HFFc6 (cell line): ENCODE results near the gene BIRC5. TPM values are rescaled to one million over a fixed set of nuclear protein-coding genes. Genes with fewer than 3 reads are reported as not detected.

Experiments used
- DNase-seq: peaks from one replicate; pipeline ENCODE4 v3.0.0-alpha.2; 2018
- H3K27ac Mint-ChIP-seq: 2 replicates; pipeline ENCODE4 v1.8.0; 2020; ENCODE audit warnings: mild to moderate bottlenecking, mixed read lengths
- H3K27me3 Mint-ChIP-seq: 2 replicates; pipeline ENCODE4 v1.8.0; 2021; ENCODE audit warnings: mild to moderate bottlenecking, moderate library complexity, mixed read lengths; ENCODE audit not compliant: insufficient read depth
- H3K36me3 Mint-ChIP-seq: 2 replicates; pipeline ENCODE4 v1.8.0; 2021; ENCODE audit warnings: low read depth, mixed read lengths
- H3K4me1 Mint-ChIP-seq: 2 replicates; pipeline ENCODE4 v1.8.0; 2020; ENCODE audit warnings: low read depth, mixed read lengths
- H3K4me3 Mint-ChIP-seq: 2 replicates; pipeline ENCODE4 v1.8.0; 2020; ENCODE audit warnings: mild to moderate bottlenecking, moderate library complexity, mixed read lengths
- H3K9me3 Mint-ChIP-seq: 2 replicates; pipeline ENCODE4 v1.8.0; 2020; ENCODE audit warnings: mild to moderate bottlenecking, mixed read lengths
- CTCF ChIP-seq: fragments of 200-600 bp; sonication (generic); IDR thresholded peaks from 2 replicates; pipeline ENCODE4 v1.5.0; 2021; ENCODE audit warnings: antibody characterized with exemption, mild to moderate bottlenecking
- total RNA-seq, 6 experiments: library from RNA; stranded (reverse); fragmentation: NEBNext Ultra II Directional; extraction: Animal tissue kit (Norgen Biotek cat#: 25700); gene quantifications; 2 replicates in 1 of 6; 3 replicates in 5 of 6; pipeline ENCODE4 v1.2.3, GENCODE V29; 2021

BIRC5 gene
- total RNA-seq, 6 experiments from 2014 or later: 41.8 to 89.7 (median 83.3) TPM

- H3K9me3 Mint-ChIP-seq: no peaks in the 10 kb centered on the region
- H3K27ac Mint-ChIP-seq: no peak overlapping the region
- no peaks in the 10 kb centered on the region for H3K4me1 Mint-ChIP-seq
- DNase-seq: no peak
- no peak for TF ChIP-seq CTCF
- 0 out of 2 replicates have a peak, but pooled peaks cover 5% of the 10 kb centered on the region for H3K36me3 Mint-ChIP-seq
- H3K4me3 Mint-ChIP-seq: no peak overlapping the region
- H3K27me3 Mint-ChIP-seq: peaks cover 17% of the 10 kb centered on the region
Measured at GRCh38 chr17:78227455-78227916, 13.4 kb downstream of the BIRC5 start.

GRCh38 chr17:78228176-78228575 is 14.1 kb downstream of the BIRC5 start:
- Mint-ChIP-seq H3K36me3 (0 out of 2 replicates have a peak, but pooled peaks cover 5% of the 10 kb centered on the region), H3K9me3 (no peaks in the 10 kb centered on the region), H3K27me3 (peaks cover 24% of the 10 kb centered on the region), H3K27ac (no peak overlapping the region), H3K4me3 (no peak overlapping the region), H3K4me1 (no peaks in the 10 kb centered on the region)
- no peak for TF ChIP-seq CTCF
- DNase-seq: no peak

- Mint-ChIP-seq H3K9me3 (no peaks in the 10 kb centered on the region), H3K4me1 (no peaks in the 10 kb centered on the region), H3K36me3 (no peaks in the 10 kb centered on the region), H3K4me3 (no peak overlapping the region), H3K27me3 (peaks cover 33% of the 10 kb centered on the region), H3K27ac (no peak overlapping the region)
- no peak for TF ChIP-seq CTCF
- no peak for DNase-seq
Measured at GRCh38 chr17:78230252-78230962, 16.4 kb downstream of the BIRC5 start.

- no peak within 1 kb of the TSS for H3K4me3 Mint-ChIP-seq
- no peaks in the 10 kb centered on the region for H3K36me3 Mint-ChIP-seq
- H3K27me3 Mint-ChIP-seq: peaks cover 33% of the 10 kb centered on the region
- DNase-seq: no peak
- no peak within 1 kb of the TSS for H3K27ac Mint-ChIP-seq
- no peaks in the 10 kb centered on the region for H3K9me3 Mint-ChIP-seq
- TF ChIP-seq CTCF: no peak
- no peaks in the 10 kb centered on the region for H3K4me1 Mint-ChIP-seq
Measured at GRCh38 chr17:78230996-78231935, 17.2 kb downstream of the BIRC5 start, which contains the start of gene TMEM235. Gene TMEM235, plus strand, starts transcription at chr17:78231631. Its CDS starts 393 bp downstream, at chr17:78232024.

GRCh38 chr17:78231991-78232858 is 18.2 kb downstream of the BIRC5 start:
- no peak for DNase-seq
- no peaks in the 10 kb centered on the region for H3K9me3 Mint-ChIP-seq
- no peaks in the 10 kb centered on the region for H3K36me3 Mint-ChIP-seq
- H3K27me3 Mint-ChIP-seq: peaks cover 33% of the 10 kb centered on the region
- no peaks in the 10 kb centered on the region for H3K4me1 Mint-ChIP-seq
- no peak overlapping the region for H3K27ac Mint-ChIP-seq
- TF ChIP-seq CTCF: no peak
- H3K4me3 Mint-ChIP-seq: no peak overlapping the region
